SK-N-SH treated with all-trans-retinoic acid at 6 μM for 48 hours (cell line): ENCODE measurements around the gene SCAMP3.

Source experiments
- ATAC-seq: fragments of 200-7000 bp; cut with Tn5 transposase; 3 replicates; pipeline ENCODE4 v1.9.1; 2020; ENCODE audit warnings: mild to moderate bottlenecking, moderate library complexity
- BACH2 ChIP-seq: fragments of 250-450 bp; sonication (Bioruptor Pico); IDR thresholded peaks from 2 replicates; pipeline ENCODE4 v1.9.0; 2021; ENCODE audit warnings: mild to moderate bottlenecking, borderline replicate concordance
- CSDC2 ChIP-seq: fragments of 250-450 bp; sonication (Bioruptor Pico); IDR thresholded peaks from 2 replicates; pipeline ENCODE4 v1.5.0; 2020; ENCODE audit warnings: mild to moderate bottlenecking, moderate library complexity
- ESRRG ChIP-seq: fragments of 250-450 bp; sonication (Bioruptor Pico); IDR thresholded peaks from 2 replicates; pipeline ENCODE4 v1.6.1; 2021; ENCODE audit warnings: mild to moderate bottlenecking
- GLIS3 ChIP-seq: fragments of 250-450 bp; sonication (Bioruptor Pico); IDR thresholded peaks from 2 replicates; pipeline ENCODE4 v1.5.0; 2020; ENCODE audit warnings: mild to moderate bottlenecking, moderate library complexity
- ISL1 ChIP-seq: fragments of 250-450 bp; sonication (Bioruptor Pico); IDR thresholded peaks from 2 replicates; pipeline ENCODE4 v2.1.2; 2022; ENCODE audit warnings: mild to moderate bottlenecking, moderate library complexity
- OSR1 ChIP-seq: fragments of 250-450 bp; sonication (Bioruptor Pico); IDR thresholded peaks from 2 replicates; pipeline ENCODE4 v1.8.0; 2022; ENCODE audit warnings: moderate library complexity, mild to moderate bottlenecking, inconsistent platforms
- PATZ1 ChIP-seq: fragments of 250-450 bp; sonication (Bioruptor Pico); IDR thresholded peaks from 2 replicates; pipeline ENCODE4 v1.8.0; 2020; ENCODE audit warnings: mild to moderate bottlenecking, moderate library complexity, borderline replicate concordance
- RARB ChIP-seq: fragments of 250-450 bp; sonication (Bioruptor Pico); IDR thresholded peaks from 2 replicates; pipeline ENCODE4 v1.8.0; 2021; ENCODE audit warnings: mild to moderate bottlenecking, moderate library complexity
- SNAI2 ChIP-seq: fragments of 250-450 bp; sonication (Bioruptor Pico); IDR thresholded peaks from 2 replicates; pipeline ENCODE4 v1.5.0; 2020; ENCODE audit warnings: mild to moderate bottlenecking, moderate library complexity
- TCF4 ChIP-seq: fragments of 250-450 bp; sonication (Bioruptor Pico); IDR thresholded peaks from 2 replicates; pipeline ENCODE4 v1.8.0; 2021; ENCODE audit warnings: mild to moderate bottlenecking, moderate library complexity, borderline replicate concordance
- TOX ChIP-seq: fragments of 250-450 bp; sonication (Bioruptor Pico); IDR thresholded peaks from 2 replicates; pipeline ENCODE4 v1.8.0; 2021; ENCODE audit warnings: mild to moderate bottlenecking, moderate library complexity, borderline replicate concordance
- TSHZ2 ChIP-seq: fragments of 250-450 bp; sonication (Bioruptor Pico); IDR thresholded peaks from 2 replicates; pipeline ENCODE4 v1.5.0; 2020; ENCODE audit warnings: mild to moderate bottlenecking, moderate library complexity
- ZC3H10 ChIP-seq: fragments of 250-450 bp; sonication (Bioruptor Pico); IDR thresholded peaks from 2 replicates; pipeline ENCODE4 v1.5.1; 2021; ENCODE audit warnings: mild to moderate bottlenecking, moderate library complexity
- ZFP3 ChIP-seq: fragments of 250-450 bp; sonication (Bioruptor Pico); IDR thresholded peaks from 2 replicates; pipeline ENCODE4 v1.5.0; 2020; ENCODE audit warnings: mild to moderate bottlenecking, moderate library complexity
- ZFP30 ChIP-seq: fragments of 450-650 bp; formaldehyde crosslinking; IDR thresholded peaks from 2 replicates; pipeline ENCODE4 v1.5.0; 2022; ENCODE audit warnings: mild to moderate bottlenecking, moderate library complexity
- ZNF565 ChIP-seq: fragments of 450-650 bp; formaldehyde crosslinking; conservative IDR thresholded peaks from 2 replicates; pipeline ENCODE4 v1.5.0; 2020; ENCODE audit warnings: low read depth, mild to moderate bottlenecking, moderate library complexity
- ZNF70 ChIP-seq: fragments of 450-650 bp; formaldehyde crosslinking; IDR thresholded peaks from 2 replicates; pipeline ENCODE4 v1.5.0; 2020; ENCODE audit warnings: mild to moderate bottlenecking, moderate library complexity
- ZNF8 ChIP-seq: fragments of 450-650 bp; formaldehyde crosslinking; IDR thresholded peaks from 2 replicates; pipeline ENCODE4 v1.5.0; 2020; ENCODE audit warnings: mild to moderate bottlenecking, moderate library complexity
- TF ChIP-seq, protein P1 (sequence below): fragments of 250-450 bp; sonication (Bioruptor Pico); IDR thresholded peaks from 2 replicates; pipeline ENCODE4 v1.5.1; 2020; ENCODE audit warnings: low read depth, mild to moderate bottlenecking, moderate library complexity
- TF ChIP-seq, protein P2 (sequence below): fragments of 250-450 bp; sonication (Bioruptor Pico); IDR thresholded peaks from 2 replicates; pipeline ENCODE4 v1.5.1; 2021; ENCODE audit warnings: mild to moderate bottlenecking, moderate library complexity
- TF ChIP-seq, protein P3 (sequence below): fragments of 250-450 bp; sonication (Bioruptor Pico); IDR thresholded peaks from 2 replicates; pipeline ENCODE4 v1.8.0; 2021; ENCODE audit warnings: low read depth, mild to moderate bottlenecking, moderate library complexity, borderline replicate concordance

Gene SCAMP3

GRCh38 chr1:155261493-155261851 lies 688 bp downstream of the SCAMP3 start:
- no peak; the same call in 1 of the 3 replicates for ATAC-seq
- TF ChIP-seq, protein P1, sequence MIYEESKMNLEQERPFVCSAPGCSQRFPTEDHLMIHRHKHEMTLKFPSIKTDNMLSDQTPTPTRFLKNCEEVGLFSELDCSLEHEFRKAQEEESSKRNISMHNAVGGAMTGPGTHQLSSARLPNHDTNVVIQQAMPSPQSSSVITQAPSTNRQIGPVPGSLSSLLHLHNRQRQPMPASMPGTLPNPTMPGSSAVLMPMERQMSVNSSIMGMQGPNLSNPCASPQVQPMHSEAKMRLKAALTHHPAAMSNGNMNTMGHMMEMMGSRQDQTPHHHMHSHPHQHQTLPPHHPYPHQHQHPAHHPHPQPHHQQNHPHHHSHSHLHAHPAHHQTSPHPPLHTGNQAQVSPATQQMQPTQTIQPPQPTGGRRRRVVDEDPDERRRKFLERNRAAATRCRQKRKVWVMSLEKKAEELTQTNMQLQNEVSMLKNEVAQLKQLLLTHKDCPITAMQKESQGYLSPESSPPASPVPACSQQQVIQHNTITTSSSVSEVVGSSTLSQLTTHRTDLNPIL (CRISPR knock-in tag) = no peak
- TF ChIP-seq TCF4 (CRISPR knock-in tag) (no peak), ZNF70 (CRISPR knock-in tag) (no peak), PATZ1 (no peak)
- TF ChIP-seq, all 23 proteins: peak for 0

GRCh38 chr1:155260276-155260675 lies 1.9 kb downstream of the SCAMP3 start:
- ATAC-seq = no peak
- no peak for TF ChIP-seq BACH2
- no peak for TF ChIP-seq CSDC2 (CRISPR knock-in tag)
- TF ChIP-seq, protein P2, sequence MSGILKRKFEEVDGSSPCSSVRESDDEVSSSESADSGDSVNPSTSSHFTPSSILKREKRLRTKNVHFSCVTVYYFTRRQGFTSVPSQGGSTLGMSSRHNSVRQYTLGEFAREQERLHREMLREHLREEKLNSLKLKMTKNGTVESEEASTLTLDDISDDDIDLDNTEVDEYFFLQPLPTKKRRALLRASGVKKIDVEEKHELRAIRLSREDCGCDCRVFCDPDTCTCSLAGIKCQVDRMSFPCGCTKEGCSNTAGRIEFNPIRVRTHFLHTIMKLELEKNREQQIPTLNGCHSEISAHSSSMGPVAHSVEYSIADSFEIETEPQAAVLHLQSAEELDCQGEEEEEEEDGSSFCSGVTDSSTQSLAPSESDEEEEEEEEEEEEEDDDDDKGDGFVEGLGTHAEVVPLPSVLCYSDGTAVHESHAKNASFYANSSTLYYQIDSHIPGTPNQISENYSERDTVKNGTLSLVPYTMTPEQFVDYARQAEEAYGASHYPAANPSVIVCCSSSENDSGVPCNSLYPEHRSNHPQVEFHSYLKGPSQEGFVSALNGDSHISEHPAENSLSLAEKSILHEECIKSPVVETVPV (CRISPR knock-in tag) = no peak
- no peak for TF ChIP-seq ESRRG (CRISPR knock-in tag)
- no peak for TF ChIP-seq ZFP3 (CRISPR knock-in tag)
- no peak for TF ChIP-seq GLIS3 (CRISPR knock-in tag)
- TF ChIP-seq, protein P3, sequence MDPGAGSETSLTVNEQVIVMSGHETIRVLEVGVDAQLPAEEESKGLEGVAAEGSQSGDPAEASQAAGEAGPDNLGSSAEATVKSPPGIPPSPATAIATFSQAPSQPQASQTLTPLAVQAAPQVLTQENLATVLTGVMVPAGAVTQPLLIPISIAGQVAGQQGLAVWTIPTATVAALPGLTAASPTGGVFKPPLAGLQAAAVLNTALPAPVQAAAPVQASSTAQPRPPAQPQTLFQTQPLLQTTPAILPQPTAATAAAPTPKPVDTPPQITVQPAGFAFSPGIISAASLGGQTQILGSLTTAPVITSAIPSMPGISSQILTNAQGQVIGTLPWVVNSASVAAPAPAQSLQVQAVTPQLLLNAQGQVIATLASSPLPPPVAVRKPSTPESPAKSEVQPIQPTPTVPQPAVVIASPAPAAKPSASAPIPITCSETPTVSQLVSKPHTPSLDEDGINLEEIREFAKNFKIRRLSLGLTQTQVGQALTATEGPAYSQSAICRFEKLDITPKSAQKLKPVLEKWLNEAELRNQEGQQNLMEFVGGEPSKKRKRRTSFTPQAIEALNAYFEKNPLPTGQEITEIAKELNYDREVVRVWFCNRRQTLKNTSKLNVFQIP = no peak
- no peak for TF ChIP-seq PATZ1
- TF ChIP-seq ZFP30 (CRISPR knock-in tag) = no peak
- TF ChIP-seq, protein P1 (CRISPR knock-in tag) = no peak
- no peak for TF ChIP-seq ISL1 (CRISPR knock-in tag)
- TF ChIP-seq ZNF565 (CRISPR knock-in tag) = no peak
- TF ChIP-seq TSHZ2 (CRISPR knock-in tag) = no peak
- TF ChIP-seq OSR1 (CRISPR knock-in tag) = no peak
- no peak for TF ChIP-seq ZNF70 (CRISPR knock-in tag)

- ATAC-seq = peak; percentile 5
- TF ChIP-seq ZNF70 (CRISPR knock-in tag) (no peak), ZC3H10 (CRISPR knock-in tag) (no peak), ISL1 (CRISPR knock-in tag) (no peak), ESRRG (CRISPR knock-in tag) (no peak), ZNF565 (CRISPR knock-in tag) (no peak), TCF4 (CRISPR knock-in tag) (no peak), ZNF8 (CRISPR knock-in tag) (no peak), RARB (no peak), SNAI2 (CRISPR knock-in tag) (no peak), ZFP30 (CRISPR knock-in tag) (no peak), TOX (CRISPR knock-in tag) (no peak), CSDC2 (CRISPR knock-in tag) (no peak)
- TF ChIP-seq, protein P1 (CRISPR knock-in tag) = no peak
- TF ChIP-seq, protein P3 = no peak
These were observed 5.9 kb downstream of the SCAMP3 start for GRCh38 chr1:155256058-155256852.
